ENCODE data around the gene CLEC4D.

The CLEC4D gene

GRCh38 chr12:8508910-8509841 lies 4.1 kb upstream of the CLEC4D start:
- H3K36me3 ChIP-seq (ENCODE audit: control insufficient read depth, insufficient read depth, low read length), result no peaks in the 10 kb centered on the region
- no peak for DNase-seq (ENCODE audit: extremely low read depth, insufficient read length)
- H3K27me3 ChIP-seq (replicated peaks; ENCODE audit: control insufficient read depth, insufficient read depth, low read length), result no peaks in the 10 kb centered on the region
- TF ChIP-seq CTCF (IDR thresholded peaks at IDR 0.05; ENCODE audit: insufficient read depth, low read length, poor library complexity, severe bottlenecking), result no peak
- H3K4me3 ChIP-seq (replicated peaks; ENCODE audit: low read depth, low read length), result no peak overlapping the region

- no peaks in the 10 kb centered on the region for H3K36me3 ChIP-seq (ENCODE audit: control insufficient read depth, insufficient read depth, low read length)
Observed at GRCh38 chr12:8517971-8518370, 4.7 kb downstream of the CLEC4D start.

GRCh38 chr12:8519171-8519570 lies 5.9 kb downstream of the CLEC4D start:
- H3K27me3 ChIP-seq (replicated peaks; ENCODE audit: control insufficient read depth, insufficient read depth, low read length), result no peaks in the 10 kb centered on the region; the same call in 1 of the 2 replicates
- TF ChIP-seq CTCF (IDR thresholded peaks at IDR 0.05; ENCODE audit: insufficient read depth, low read length, poor library complexity, severe bottlenecking), result no peak
- DNase-seq (ENCODE audit: extremely low read depth, insufficient read length), result no peak
- no peaks in the 10 kb centered on the region for H3K36me3 ChIP-seq (ENCODE audit: control insufficient read depth, insufficient read depth, low read length)
- no peak overlapping the region for H3K4me3 ChIP-seq (replicated peaks; ENCODE audit: low read depth, low read length)

More at GRCh38 chr12:8517971-8518370, 4.7 kb downstream of the CLEC4D start:
- Histone ChIP-seq H3K27me3 (replicated peaks; ENCODE audit: control insufficient read depth, insufficient read depth, low read length) (no peaks in the 10 kb centered on the region; the same call in 1 of the 2 replicates), H3K4me3 (replicated peaks; ENCODE audit: low read depth, low read length) (no peak overlapping the region)
- TF ChIP-seq CTCF (IDR thresholded peaks at IDR 0.05; ENCODE audit: insufficient read depth, low read length, poor library complexity, severe bottlenecking), result no peak
- no peak for DNase-seq (ENCODE audit: extremely low read depth, insufficient read length)

- Histone ChIP-seq H3K4me3 (replicated peaks; ENCODE audit: low read depth, low read length) (no peak overlapping the region), H3K36me3 (ENCODE audit: control insufficient read depth, insufficient read depth, low read length) (no peaks in the 10 kb centered on the region), H3K27me3 (replicated peaks; ENCODE audit: control insufficient read depth, insufficient read depth, low read length) (no peaks in the 10 kb centered on the region; the same call in 1 of the 2 replicates)
- DNase-seq (ENCODE audit: extremely low read depth, insufficient read length), result no peak
- TF ChIP-seq CTCF (IDR thresholded peaks at IDR 0.05; ENCODE audit: insufficient read depth, low read length, poor library complexity, severe bottlenecking), result no peak
Observed at GRCh38 chr12:8527250-8528130, 14.2 kb downstream of the CLEC4D start.

- Histone ChIP-seq H3K36me3 (ENCODE audit: control insufficient read depth, insufficient read depth, low read length) (no peaks in the 10 kb centered on the region), H3K27me3 (replicated peaks; ENCODE audit: control insufficient read depth, insufficient read depth, low read length) (no peaks in the 10 kb centered on the region; the same call in 1 of the 2 replicates), H3K4me3 (replicated peaks; ENCODE audit: low read depth, low read length) (no peak overlapping the region)
- DNase-seq (ENCODE audit: extremely low read depth, insufficient read length), result no peak
- TF ChIP-seq CTCF (IDR thresholded peaks at IDR 0.05; ENCODE audit: insufficient read depth, low read length, poor library complexity, severe bottlenecking), result no peak
Observed at GRCh38 chr12:8532045-8532444, 18.7 kb downstream of the CLEC4D start.
